Body of pancreas (tissue), 4 donors: ENCODE measurements around the gene TUFM.

Experiments
- POLR2A ChIP-seq, 3 donors: fragments of 450-650 bp; IDR thresholded peaks; one replicate each; pipeline ENCODE4 v1.6.1; 2016; ENCODE audit warnings: antibody characterized with exemption in 3 of 3, mild to moderate bottlenecking in 2 of 3
- TF ChIP-seq, protein P1 (sequence below), 7 experiments: fragments of 450-650 bp in 4 of 7; fragments of 200-600 bp in 3 of 7; sonication (generic) in 3 of 7; IDR thresholded peaks; one replicate each; pipeline ENCODE4 v1.5.1; 2016 to 2019; ENCODE audit warnings: antibody characterized with exemption in 7 of 7

DNA sequence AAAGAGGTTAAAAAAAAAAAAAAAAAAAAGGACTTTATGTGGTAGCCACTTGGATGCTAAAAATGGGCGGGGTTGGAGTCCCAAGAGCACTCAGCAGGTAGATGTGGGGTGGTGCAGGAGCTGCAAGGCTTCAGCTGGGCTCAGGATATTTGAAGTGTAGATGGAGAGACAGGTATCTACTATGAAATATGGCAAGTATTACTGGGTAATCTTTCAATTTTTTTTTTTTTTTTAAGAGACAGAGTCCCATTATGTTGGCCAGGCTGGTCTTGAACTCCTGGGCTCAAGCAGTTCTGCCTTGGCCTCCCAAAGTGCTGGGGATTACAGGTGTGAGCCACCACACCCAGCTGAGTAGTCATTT, 7.6 kb downstream of the TUFM start:
- TF ChIP-seq, protein P1, sequence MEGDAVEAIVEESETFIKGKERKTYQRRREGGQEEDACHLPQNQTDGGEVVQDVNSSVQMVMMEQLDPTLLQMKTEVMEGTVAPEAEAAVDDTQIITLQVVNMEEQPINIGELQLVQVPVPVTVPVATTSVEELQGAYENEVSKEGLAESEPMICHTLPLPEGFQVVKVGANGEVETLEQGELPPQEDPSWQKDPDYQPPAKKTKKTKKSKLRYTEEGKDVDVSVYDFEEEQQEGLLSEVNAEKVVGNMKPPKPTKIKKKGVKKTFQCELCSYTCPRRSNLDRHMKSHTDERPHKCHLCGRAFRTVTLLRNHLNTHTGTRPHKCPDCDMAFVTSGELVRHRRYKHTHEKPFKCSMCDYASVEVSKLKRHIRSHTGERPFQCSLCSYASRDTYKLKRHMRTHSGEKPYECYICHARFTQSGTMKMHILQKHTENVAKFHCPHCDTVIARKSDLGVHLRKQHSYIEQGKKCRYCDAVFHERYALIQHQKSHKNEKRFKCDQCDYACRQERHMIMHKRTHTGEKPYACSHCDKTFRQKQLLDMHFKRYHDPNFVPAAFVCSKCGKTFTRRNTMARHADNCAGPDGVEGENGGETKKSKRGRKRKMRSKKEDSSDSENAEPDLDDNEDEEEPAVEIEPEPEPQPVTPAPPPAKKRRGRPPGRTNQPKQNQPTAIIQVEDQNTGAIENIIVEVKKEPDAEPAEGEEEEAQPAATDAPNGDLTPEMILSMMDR (IDR thresholded peaks at IDR 0.05) = no peak
- TF ChIP-seq POLR2A (IDR thresholded peaks at IDR 0.05) = no peak
